SW480 (cell line): ENCODE data around the gene CDC34.

Experiments used
- DNase-seq: peaks from one replicate; pipeline ENCODE4 v3.0.0-alpha.2; 2016; ENCODE audit warnings: low spot score

CDC34 gene

GRCh38 chr19:542173-542866 is 10.8 kb downstream of the CDC34 start:
- no peak for DNase-seq

GRCh38 chr19:543910-544608 is 12.5 kb downstream of the CDC34 start, which contains the start of gene GZMM:
GZMM (plus strand) TSS chr19:544053; CDS start chr19:544072, 19 bp downstream.
- no peak for DNase-seq

GRCh38 chr19:547117-547516 is 15.6 kb downstream of the CDC34 start:
- no peak for DNase-seq

GRCh38 chr19:547836-548720 is 16.5 kb downstream of the CDC34 start:
- DNase-seq = no peak

- DNase-seq = no peak
These were observed 17.6 kb downstream of the CDC34 start for GRCh38 chr19:548886-549830.

- DNase-seq = no peak
These were observed 23.3 kb downstream of the CDC34 start for GRCh38 chr19:554817-555216.

GRCh38 chr19:555474-555808 is 23.9 kb downstream of the CDC34 start:
- no peak for DNase-seq

GRCh38 chr19:556611-557382 is 25.2 kb downstream of the CDC34 start:
- no peak for DNase-seq

- no peak for DNase-seq
These were observed 27.3 kb downstream of the CDC34 start for GRCh38 chr19:558770-559439.

GRCh38 chr19:560121-560520 is 28.6 kb downstream of the CDC34 start:
- DNase-seq = no peak

GRCh38 chr19:566403-566802 is 34.8 kb downstream of the CDC34 start:
- no peak for DNase-seq

GRCh38 chr19:566844-567243 is 35.3 kb downstream of the CDC34 start:
- DNase-seq = no peak

GRCh38 chr19:567296-567900 is 35.8 kb downstream of the CDC34 start:
- no peak for DNase-seq

- no peak for DNase-seq
These were observed 38.7 kb downstream of the CDC34 start for GRCh38 chr19:570251-570686.

GRCh38 chr19:570937-571565 is 39.5 kb downstream of the CDC34 start:
- peak; percentile 77 for DNase-seq

- DNase-seq = peak; percentile 53
These were observed 40.0 kb downstream of the CDC34 start for GRCh38 chr19:571566-571974.

- DNase-seq = peak; percentile 91
These were observed 40.7 kb downstream of the CDC34 start, which contains the start of gene BSG for GRCh38 chr19:572140-572742. BSG (plus strand) TSS chr19:572596; CDS start chr19:572635, 39 bp downstream.

- no peak for DNase-seq
These were observed 41.4 kb downstream of the CDC34 start for GRCh38 chr19:572743-573518.
